ENCODE results near the gene VRK2.
"Not testable (repeated sequence)": the region's sequence is repeated elsewhere in the genome, so short reads cannot be mapped to it uniquely, and the experiment has no call there.

The VRK2 gene

DNA sequence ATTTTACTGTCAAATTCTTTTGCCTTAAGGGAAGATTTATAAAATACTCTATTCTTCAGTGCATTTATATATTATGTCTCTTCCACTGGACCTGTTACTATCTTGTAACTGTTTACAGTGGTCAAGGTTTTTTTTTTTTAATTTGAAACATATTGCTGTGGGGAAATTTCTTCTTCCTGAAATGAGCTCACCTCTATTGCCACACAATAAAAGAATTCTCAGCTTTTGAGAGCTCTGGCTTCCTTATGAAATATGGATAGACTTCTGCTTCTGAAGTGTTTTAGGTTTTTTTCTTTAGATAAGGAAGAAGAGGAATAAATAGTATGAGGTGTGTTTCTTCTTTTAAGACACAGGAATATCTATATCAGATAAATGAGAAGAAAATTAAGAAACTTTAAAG, 7.7 kb downstream of the VRK2 start:
- no peak for DNase-seq (ENCODE audit: low read depth in 4 of 4, low spot score in 1 of 4)

DNA sequence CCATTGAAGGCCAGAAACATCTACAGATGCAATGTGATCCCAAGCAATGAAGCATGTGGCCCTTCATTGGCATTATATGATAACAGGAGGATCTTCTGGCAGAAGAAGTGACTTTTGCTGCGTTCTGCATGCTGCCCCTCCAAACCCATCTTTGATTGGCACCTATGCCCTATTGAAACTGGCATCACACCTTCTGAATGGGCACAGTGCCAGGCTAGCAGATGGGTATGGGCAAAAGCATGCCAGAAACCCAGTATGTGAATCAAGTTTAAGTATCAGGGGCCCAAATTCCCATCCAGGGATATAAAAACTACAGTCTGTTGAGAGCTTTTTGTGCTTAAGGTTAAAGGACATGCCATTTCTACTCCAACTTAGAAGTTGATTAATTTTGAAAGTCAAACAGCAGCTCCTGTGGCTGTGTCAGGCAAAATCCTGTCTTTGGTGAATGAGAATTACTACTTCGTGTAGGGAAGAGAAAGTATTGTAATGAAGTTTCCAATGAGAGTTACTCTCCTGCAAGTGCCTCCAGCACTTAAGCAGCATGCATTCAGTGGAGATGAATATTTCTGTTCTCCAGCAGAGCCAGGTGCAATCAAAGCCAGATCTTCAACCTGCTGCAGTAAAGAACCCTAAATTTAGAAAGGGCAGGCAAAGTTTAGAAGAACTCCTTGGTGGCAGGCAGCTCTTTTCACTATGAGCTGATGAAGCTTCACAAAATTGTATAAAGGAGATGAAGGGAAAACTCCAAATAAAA, 8.6 kb downstream of the VRK2 start:
- DNase-seq (ENCODE audit: low read depth in 4 of 4, low spot score in 1 of 4): no peak

DNA sequence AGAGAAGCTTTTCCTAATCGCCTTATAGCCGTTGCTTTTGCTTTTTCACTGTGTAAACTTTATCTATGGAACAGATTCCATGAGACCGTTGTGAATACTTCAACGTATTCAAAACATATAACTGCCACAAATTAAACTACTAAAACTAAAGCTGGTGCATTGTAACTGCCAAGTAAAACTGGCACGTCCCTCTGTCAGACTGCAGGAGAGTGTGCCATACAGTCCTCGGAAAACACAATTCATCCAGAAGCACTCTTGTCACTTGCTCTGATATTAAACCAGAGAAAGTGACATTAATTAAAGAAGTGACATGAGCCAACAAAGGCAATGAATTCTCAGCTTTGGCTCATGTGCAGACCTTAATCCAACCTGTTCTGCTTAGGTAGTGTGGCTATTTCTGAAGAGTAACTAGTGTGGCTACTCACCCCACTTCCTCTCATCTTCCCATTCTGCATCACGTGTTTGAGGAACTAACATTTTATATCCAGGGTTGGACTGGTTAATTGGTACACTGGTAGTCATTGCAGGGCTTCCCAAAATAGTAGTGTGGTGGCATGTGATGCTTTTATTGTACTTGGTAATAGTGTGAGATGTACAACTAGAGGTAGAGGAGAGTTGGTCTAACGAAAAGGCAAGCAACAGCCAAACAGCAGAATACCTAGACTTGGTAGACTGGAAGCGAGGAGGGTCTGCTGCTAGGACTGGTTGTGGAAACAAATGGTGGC, 9.7 kb downstream of the VRK2 start:
- DNase-seq (ENCODE audit: low read depth in 4 of 4, low spot score in 1 of 4): no peak

GRCh38 chr2:58057707-58058530, 11.3 kb downstream of the VRK2 start:
- no peak for DNase-seq (ENCODE audit: low read depth in 4 of 4, low spot score in 1 of 4)

DNA sequence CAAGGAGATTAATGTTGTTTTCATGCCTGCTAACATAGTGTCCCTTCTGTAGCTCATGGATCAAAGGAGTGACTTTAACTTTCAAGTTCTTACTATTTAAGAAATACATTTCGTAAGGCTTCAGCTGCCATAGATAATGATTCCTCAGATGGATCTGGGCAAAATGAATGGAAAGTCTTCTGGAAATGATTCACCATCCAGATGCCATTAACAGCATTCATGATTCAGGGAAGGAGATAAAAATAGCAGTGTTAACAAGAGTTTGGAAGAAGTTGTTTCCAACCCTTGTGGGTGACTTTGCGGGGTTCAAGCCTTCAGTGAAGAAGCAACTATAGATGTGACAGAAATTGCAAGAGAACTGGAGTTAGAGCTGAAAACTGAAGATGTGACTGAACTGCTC, 17.0 kb downstream of the VRK2 start:
- DNase-seq (ENCODE audit: low read depth in 4 of 4, low spot score in 1 of 4): no peak

DNA sequence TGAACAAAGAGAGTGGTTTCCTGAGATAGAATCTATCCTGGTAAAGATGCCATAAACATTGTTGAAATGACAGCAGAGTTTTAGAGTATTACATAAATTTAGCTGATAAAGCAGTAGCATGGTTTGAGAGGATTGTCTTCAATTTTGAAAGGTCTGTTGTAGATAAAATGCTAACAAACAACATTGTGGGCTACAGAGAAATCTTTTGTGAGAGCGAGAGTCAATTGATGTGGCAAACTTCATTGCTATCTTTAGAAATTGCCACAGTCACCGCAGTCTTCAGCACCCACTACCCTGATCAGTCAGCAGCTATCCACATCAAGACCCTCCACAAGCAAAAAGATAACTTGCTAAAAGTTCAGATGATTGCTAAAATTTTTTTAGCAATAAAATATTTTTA, 17.5 kb downstream of the VRK2 start:
- DNase-seq (ENCODE audit: low read depth in 4 of 4, low spot score in 1 of 4): no peak

DNA sequence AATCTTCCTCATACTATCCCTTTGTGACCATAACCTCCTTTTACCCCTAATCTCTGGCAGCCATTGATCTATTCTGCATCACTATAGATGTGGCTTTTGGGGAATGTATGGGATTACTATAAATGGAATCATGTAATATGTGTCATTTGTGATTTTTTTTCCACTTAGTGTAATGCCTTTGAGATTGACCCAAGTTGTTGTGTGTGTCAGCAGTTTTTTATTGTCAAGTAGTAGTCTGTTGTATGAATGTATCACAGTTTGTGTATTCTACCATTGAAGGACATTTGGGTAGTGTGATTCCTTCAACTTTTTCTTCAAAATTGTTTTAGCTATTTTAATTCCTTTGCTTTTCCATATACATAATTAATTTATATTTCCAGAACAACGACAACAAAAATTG, 18.6 kb downstream of the VRK2 start:
- no peak for DNase-seq (ENCODE audit: low read depth in 4 of 4, low spot score in 1 of 4)

- DNase-seq (ENCODE audit: low read depth in 4 of 4, low spot score in 1 of 4): no peak
Measured at GRCh38 chr2:58067001-58067400, 20.4 kb downstream of the VRK2 start.

DNA sequence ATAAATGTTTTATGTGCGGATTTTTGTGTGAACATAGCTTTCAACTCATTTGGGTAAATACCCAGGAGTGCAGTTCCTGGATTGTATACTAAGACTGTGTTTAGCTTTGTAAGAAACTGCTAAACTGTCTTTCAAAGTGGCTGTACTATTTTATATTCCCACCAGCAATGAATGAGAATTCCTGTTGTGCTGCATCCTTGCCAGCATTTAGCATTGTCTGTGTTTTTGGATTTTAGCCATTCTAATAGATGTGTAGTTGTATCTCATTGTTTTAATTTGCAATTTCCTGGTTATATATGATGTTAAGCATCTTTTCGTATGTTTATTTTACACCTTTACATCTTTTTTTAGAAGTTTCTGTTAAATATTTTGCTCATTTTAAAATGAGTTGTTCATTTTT, 24.2 kb downstream of the VRK2 start:
- no peak for DNase-seq (ENCODE audit: low read depth in 4 of 4, low spot score in 1 of 4)

DNA sequence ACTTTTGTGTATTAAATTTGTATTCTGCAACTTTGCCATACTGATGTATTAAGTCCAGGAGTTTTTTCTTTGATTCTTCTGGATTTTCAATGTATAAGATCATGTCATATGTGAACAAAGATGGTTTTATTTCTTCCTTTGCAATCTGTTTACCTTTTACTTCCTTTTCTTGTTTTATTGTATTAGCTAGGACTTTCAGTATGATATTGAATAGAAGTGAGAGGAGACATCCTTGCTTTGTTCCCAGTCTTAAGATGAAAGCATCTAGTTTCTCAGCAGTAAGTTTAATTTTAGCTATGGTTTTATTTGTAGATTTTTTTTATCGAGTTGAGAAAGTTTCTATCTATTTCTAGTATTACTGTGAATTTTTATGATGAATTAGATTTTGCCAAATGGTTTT, 25.5 kb downstream of the VRK2 start:
- no peak for DNase-seq (ENCODE audit: low read depth in 4 of 4, low spot score in 1 of 4)

DNA sequence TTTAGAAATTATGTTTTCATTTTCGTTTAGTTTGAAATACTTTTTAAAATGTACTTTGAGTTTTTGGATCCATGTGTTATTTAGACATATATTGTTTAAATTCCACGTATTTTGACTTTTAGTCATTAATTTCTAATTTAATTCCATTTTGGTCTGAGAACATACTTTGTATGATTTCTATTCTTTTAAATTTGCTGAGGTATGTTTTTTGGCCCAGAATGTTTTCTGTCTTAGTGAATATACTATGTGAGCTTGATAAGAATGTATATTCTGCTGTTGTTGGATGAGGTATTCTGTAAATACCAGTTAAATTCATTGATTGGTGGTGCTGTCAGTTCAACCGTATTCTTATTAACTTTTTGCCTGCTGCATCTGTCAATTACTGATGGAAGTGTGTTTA, 26.4 kb downstream of the VRK2 start:
- no peak for DNase-seq (ENCODE audit: low read depth in 4 of 4, low spot score in 1 of 4)

- DNase-seq (ENCODE audit: low read depth in 4 of 4, low spot score in 1 of 4): no peak
Measured at GRCh38 chr2:58073751-58074150, 27.1 kb downstream of the VRK2 start.

DNA sequence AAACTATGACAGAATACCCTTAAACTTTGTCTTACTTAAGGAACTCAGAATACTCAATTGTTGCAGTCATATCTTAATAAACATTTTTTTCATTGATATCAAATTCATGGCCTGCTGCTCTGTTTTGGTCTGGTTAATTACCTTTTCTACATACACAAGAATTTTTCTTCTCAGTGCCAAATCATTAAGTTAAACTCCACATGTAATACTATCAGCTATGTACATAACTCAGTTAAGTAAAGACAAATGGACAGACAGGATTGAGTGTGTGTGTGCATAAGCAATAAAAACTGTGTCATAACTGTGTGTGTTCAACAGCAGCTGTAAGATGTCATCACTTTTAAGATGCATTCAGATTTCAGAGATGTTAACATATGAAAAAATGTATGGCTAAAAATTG, 34.4 kb downstream of the VRK2 start:
- no peak for DNase-seq (ENCODE audit: low read depth in 4 of 4, low spot score in 1 of 4)

DNA sequence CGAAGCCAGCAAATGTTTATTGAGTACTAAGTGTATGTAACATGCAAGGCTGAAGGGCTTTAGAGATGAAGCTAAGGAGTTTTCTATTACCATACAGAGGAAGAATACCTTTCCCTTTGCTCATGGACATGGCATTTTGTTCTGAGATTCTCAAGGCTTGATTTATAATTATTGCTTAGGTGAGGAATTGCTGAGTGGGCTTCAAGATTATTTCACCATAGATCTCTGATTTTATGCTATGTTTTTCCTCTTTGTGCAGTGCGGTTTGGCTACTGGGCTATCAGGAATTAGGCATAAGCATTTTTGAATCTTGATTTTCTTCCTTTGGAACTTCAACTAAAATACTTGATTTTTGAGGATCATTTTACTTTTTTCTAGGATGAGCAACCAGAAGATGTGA, 42.5 kb downstream of the VRK2 start:
- DNase-seq (ENCODE audit: low read depth in 4 of 4, low spot score in 1 of 4): no peak

DNA sequence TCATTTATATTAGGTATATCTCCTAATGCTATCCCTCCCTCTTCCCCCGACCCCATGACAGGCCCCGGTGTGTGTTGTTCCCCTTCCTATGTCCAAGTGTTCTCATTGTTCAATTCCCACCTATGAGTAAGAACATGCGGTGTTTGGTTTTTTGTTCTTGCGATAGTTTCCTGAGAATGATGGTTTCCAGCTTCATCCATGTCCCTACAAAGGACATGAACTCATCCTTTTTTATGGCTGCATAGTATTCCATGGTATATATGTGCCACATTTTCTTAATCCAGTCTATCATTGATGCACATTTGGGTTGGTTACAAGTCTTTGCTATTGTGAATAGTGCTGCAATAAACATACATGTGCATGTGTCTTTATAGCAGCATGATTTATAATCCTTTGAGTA, 46.2 kb downstream of the VRK2 start:
- not testable (repeated sequence) for DNase-seq (ENCODE audit: low read depth in 4 of 4, low spot score in 1 of 4)

DNA sequence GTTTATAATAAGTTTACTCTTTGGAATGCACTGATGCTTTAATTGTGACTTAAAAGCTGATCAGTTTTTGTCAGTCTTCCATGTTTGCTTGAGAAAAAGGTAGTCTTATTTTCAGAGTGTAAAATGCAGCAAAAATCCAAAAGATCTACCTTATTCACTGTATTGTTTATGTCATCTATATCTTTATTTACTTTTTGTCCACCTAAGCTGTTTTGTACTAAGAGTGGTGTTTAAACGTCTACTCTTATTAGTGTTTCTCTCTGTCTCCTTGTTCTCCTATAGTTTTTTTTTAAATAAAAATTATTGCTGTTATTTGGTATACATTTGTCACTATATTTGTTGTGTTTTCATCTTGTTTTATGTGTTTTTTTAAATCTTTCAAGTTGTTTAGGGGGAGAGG, 50.4 kb downstream of the VRK2 start:
- DNase-seq (ENCODE audit: low read depth in 4 of 4, low spot score in 1 of 4): no peak

- DNase-seq (ENCODE audit: low read depth in 4 of 4, low spot score in 1 of 4): no peak
Measured at GRCh38 chr2:58098254-58099095, 51.9 kb downstream of the VRK2 start.

GRCh38 chr2:58099096-58099769, 52.6 kb downstream of the VRK2 start:
- DNase-seq (ENCODE audit: low read depth in 4 of 4, low spot score in 1 of 4): no peak

- DNase-seq (ENCODE audit: low read depth in 4 of 4, low spot score in 1 of 4): no peak
Measured at GRCh38 chr2:58101500-58101899, 54.9 kb downstream of the VRK2 start.

DNA sequence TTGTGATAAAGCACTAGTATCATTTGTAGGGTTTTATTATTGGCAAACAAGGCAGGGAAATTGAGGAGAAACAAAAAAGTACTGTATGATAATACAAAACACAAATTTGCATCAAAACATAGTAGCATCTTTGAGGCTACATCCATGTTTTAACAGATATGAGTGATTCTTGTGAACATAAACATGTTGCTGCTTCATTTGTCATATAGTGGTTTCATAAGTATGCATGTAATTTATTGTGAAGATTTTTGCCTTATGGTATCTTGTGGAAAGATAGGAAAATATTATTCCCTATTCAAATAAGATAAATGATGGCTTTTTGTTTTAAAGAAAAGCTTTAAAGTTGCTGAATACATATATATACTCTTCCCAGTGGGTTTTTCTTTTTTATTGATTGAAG, 60.3 kb downstream of the VRK2 start:
- DNase-seq (ENCODE audit: low read depth in 4 of 4, low spot score in 1 of 4): no peak
